Neuronal stem cell (in vitro differentiated cells): ENCODE data around the gene NOTO.
A peak's percentile ranks its signal among the peaks of the same experiment; 100 is the strongest.

Experiments used
- DNase-seq: peaks from one replicate; pipeline ENCODE4 v3.0.0-alpha.2; 2013; ENCODE audit warnings: low spot score
- H2AFZ ChIP-seq: one replicate; pipeline ENCODE4 v1.6.1; 2013; ENCODE audit warnings: mild to moderate bottlenecking, low read length, inconsistent platforms
- H2AK5ac ChIP-seq: 2 replicates; pipeline ENCODE4 v1.6.1; 2013; ENCODE audit warnings: low read depth, mild to moderate bottlenecking, inconsistent platforms, low read length, moderate library complexity, mixed read lengths
- H2BK120ac ChIP-seq: 2 replicates; pipeline ENCODE4 v1.6.1; 2013; ENCODE audit warnings: low read depth, mild to moderate bottlenecking, inconsistent platforms, low read length, moderate library complexity, mixed read lengths
- H2BK12ac ChIP-seq: one replicate; pipeline ENCODE4 v1.6.1; 2013; ENCODE audit warnings: low read length, inconsistent platforms
- H2BK15ac ChIP-seq: 2 replicates; pipeline ENCODE4 v1.6.1; 2013; ENCODE audit warnings: mild to moderate bottlenecking, low read length, inconsistent platforms, mixed read lengths
- H2BK5ac ChIP-seq: one replicate; pipeline ENCODE4 v1.6.1; 2013; ENCODE audit warnings: inconsistent platforms, mild to moderate bottlenecking, low read length, moderate library complexity
- H3K14ac ChIP-seq: one replicate; pipeline ENCODE4 v1.6.1; 2013; ENCODE audit warnings: low read length, inconsistent platforms
- H3K18ac ChIP-seq: 2 replicates; pipeline ENCODE4 v1.6.1; 2013; ENCODE audit warnings: low read length, inconsistent platforms
- H3K23ac ChIP-seq: 2 replicates; pipeline ENCODE4 v1.6.1; 2013; ENCODE audit warnings: low read depth, mild to moderate bottlenecking, mixed read lengths, low read length, inconsistent platforms; ENCODE audit not compliant: poor library complexity
- H3K27ac ChIP-seq: replicated peaks from 3 replicates; pipeline ENCODE4 v1.5.1; 2013; ENCODE audit warnings: low read length, inconsistent platforms
- H3K27me3 ChIP-seq, 3 experiments: 2 replicates each; pipeline ENCODE4 v1.6.1; 2013; ENCODE audit warnings: low read length in 3 of 3, mild to moderate bottlenecking in 2 of 3, inconsistent platforms in 1 of 3, low read depth in 1 of 3, mixed read lengths in 1 of 3, moderate library complexity in 1 of 3; ENCODE audit not compliant: control insufficient read depth in 3 of 3, insufficient read depth in 3 of 3
- H3K36me3 ChIP-seq, 2 donors: replicated peaks in 1 of 2; 2 replicates each; pipeline ENCODE4 v1.6.1; 2013; ENCODE audit warnings: low read length in 2 of 2; ENCODE audit not compliant: control insufficient read depth in 2 of 2, insufficient read depth in 2 of 2
- H3K4ac ChIP-seq: 2 replicates; pipeline ENCODE4 v1.6.1; 2013; ENCODE audit warnings: inconsistent platforms, mild to moderate bottlenecking, low read length, moderate library complexity
- H3K4me1 ChIP-seq, 2 donors: 1 replicate in 1 of 2; 2 replicates in 1 of 2; pipeline ENCODE4 v1.6.1; 2013; ENCODE audit warnings: low read length in 2 of 2, low read depth in 1 of 2; ENCODE audit not compliant: control insufficient read depth in 2 of 2, insufficient read depth in 1 of 2
- H3K4me2 ChIP-seq: one replicate; pipeline ENCODE4 v1.6.1; 2013; ENCODE audit warnings: mild to moderate bottlenecking, low read length, inconsistent platforms; ENCODE audit not compliant: insufficient read depth, poor library complexity, severe bottlenecking
- H3K4me3 ChIP-seq, 2 donors: 2 replicates each; pipeline ENCODE4 v1.5.1; 2013; ENCODE audit warnings: low read length in 2 of 2, mild to moderate bottlenecking in 2 of 2, inconsistent platforms in 1 of 2, moderate library complexity in 1 of 2
- H3K79me1 ChIP-seq: one replicate; pipeline ENCODE4 v1.6.1; 2013; ENCODE audit warnings: low read depth, mild to moderate bottlenecking, inconsistent platforms, low read length, moderate library complexity
- H3K9ac ChIP-seq: one replicate; pipeline ENCODE4 v1.6.1; 2013; ENCODE audit warnings: mild to moderate bottlenecking, low read depth, low read length, inconsistent platforms; ENCODE audit not compliant: poor library complexity
- H3K9me3 ChIP-seq, 2 donors: replicated peaks in 1 of 2; 2 replicates each; pipeline versions ENCODE3 to v1.6.1; 2013; ENCODE audit warnings: low read length in 2 of 2, mild to moderate bottlenecking in 2 of 2, inconsistent platforms in 1 of 2, low read depth in 1 of 2, mixed read lengths in 1 of 2, moderate library complexity in 1 of 2; ENCODE audit not compliant: control insufficient read depth in 2 of 2, insufficient read depth in 1 of 2
- H4K8ac ChIP-seq: one replicate; pipeline ENCODE4 v1.6.1; 2013; ENCODE audit warnings: low read depth, mild to moderate bottlenecking, inconsistent platforms, low read length, moderate library complexity
- H4K91ac ChIP-seq: one replicate; pipeline ENCODE4 v1.6.1; 2013; ENCODE audit warnings: low read length, low read depth, mild to moderate bottlenecking, inconsistent platforms; ENCODE audit not compliant: poor library complexity
- WGBS, 2 donors: extraction: QIAGEN DNeasy Blood & Tissue Kit; methylation state at CpG; one replicate each; pipeline ENCODE4 v1.1.7; 2013; ENCODE audit warnings: missing lambda C conversion rate in 2 of 2, mixed read lengths in 1 of 2; ENCODE audit not compliant: insufficient read length in 2 of 2, insufficient replicate concordance in 1 of 2; ENCODE audit errors: extremely low coverage in 2 of 2; 5-methylcytosine and 5-hydroxymethylcytosine counted together

NOTO gene

GRCh38 chr2:73227086-73227485, 24.7 kb downstream of the NOTO start:
- Histone ChIP-seq H3K79me1 (no peaks in the 10 kb centered on the region), H3K4me3 (no peak overlapping the region), H3K9me3 (no peaks in the 10 kb centered on the region), H2AFZ (no peak overlapping the region), H2AK5ac (no peak overlapping the region), H3K36me3 (peaks cover 27 to 59% of the 10 kb centered on the region in 2 donors), H3K9ac (no peak overlapping the region), H2BK5ac (no peak overlapping the region), H3K4me1 (no peaks in the 10 kb centered on the region), H3K27me3 (no peaks in the 10 kb centered on the region), H2BK12ac (no peak overlapping the region), H2BK120ac (no peak overlapping the region), H3K23ac (no peak overlapping the region), H3K18ac (no peak overlapping the region), H3K27ac (no peak overlapping the region), H3K4ac (no peak overlapping the region), H4K91ac (no peak overlapping the region), H2BK15ac (no peak overlapping the region), H4K8ac (no peak overlapping the region), H3K4me2 (no peak overlapping the region), H3K14ac (no peak overlapping the region)
- DNase-seq = no peak
- no CpG with 5 or more reads among the region's 3 CpGs for WGBS, 2 donors

DNA sequence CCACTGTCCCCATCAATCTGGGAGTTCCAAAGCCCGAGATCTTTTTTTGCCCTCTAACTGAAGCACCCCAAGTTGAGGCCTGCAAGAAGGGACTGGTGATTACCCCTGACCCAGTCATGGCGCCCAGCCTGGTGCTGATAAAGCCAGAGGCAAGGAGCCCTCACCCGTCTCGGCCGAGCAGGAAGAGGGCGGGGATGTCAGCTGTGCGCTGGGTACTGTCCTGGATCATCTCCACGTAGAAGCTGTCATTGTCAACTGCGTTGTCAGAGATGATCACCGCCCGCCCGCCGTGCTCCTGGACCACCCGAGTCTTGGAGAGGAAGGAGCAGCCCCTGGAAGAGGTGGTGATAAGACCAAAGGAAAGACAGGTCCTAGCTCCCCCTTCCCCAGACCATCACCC, 26.3 kb downstream of the NOTO start:
- Histone ChIP-seq H3K4me2 (no peak overlapping the region), H2BK120ac (no peak overlapping the region), H3K4me3 (no peak overlapping the region), H3K36me3 (peaks cover 22 to 44% of the 10 kb centered on the region in 2 donors), H4K8ac (no peak overlapping the region), H3K4me1 (peaks cover 3 to 4% of the 10 kb centered on the region in 2 donors), H4K91ac (no peak overlapping the region), H3K27me3 (no peaks in the 10 kb centered on the region), H3K23ac (no peak overlapping the region), H2AFZ (no peak overlapping the region), H3K18ac (no peak overlapping the region), H3K4ac (no peak overlapping the region), H2BK5ac (no peak overlapping the region), H3K79me1 (no peaks in the 10 kb centered on the region), H3K9me3 (no peaks in the 10 kb centered on the region), H3K14ac (no peak overlapping the region), H3K9ac (no peak overlapping the region), H2BK15ac (no peak overlapping the region), H2AK5ac (no peak overlapping the region), H3K27ac (no peak overlapping the region), H2BK12ac (no peak overlapping the region)
- no peak for DNase-seq
- no CpG with 5 or more reads among the region's 14 CpGs for WGBS, 2 donors

GRCh38 chr2:73232403-73233153, 30.2 kb downstream of the NOTO start:
- no CpG with 5 or more reads among the region's 37 CpGs for WGBS, 2 donors
- Histone ChIP-seq H3K27me3 (no peaks in the 10 kb centered on the region), H3K9ac (peak overlapping the region; percentile 83), H4K91ac (no peak overlapping the region), H2AK5ac (no peak overlapping the region), H3K4me2 (peak overlapping the region; percentile 76), H4K8ac (no peak overlapping the region), H3K9me3 (no peaks in the 10 kb centered on the region), H3K36me3 (peaks cover 4 to 28% of the 10 kb centered on the region in 2 donors), H3K23ac (peak overlapping the region; percentile 92), H3K4me3 (peak overlapping the region; percentile 85 to 90), H3K18ac (peak overlapping the region; percentile 89), H2BK12ac (no peak overlapping the region), H2AFZ (peak overlapping the region; percentile 88), H3K79me1 (peaks cover 2% of the 10 kb centered on the region), H3K4ac (no peak overlapping the region), H3K27ac (no peak overlapping the region), H2BK5ac (no peak overlapping the region), H3K4me1 (peaks cover 9 to 11% of the 10 kb centered on the region in 2 donors), H2BK15ac (no peak overlapping the region), H2BK120ac (no peak overlapping the region), H3K14ac (peak overlapping the region; percentile 60)
- DNase-seq = no peak

- peak within 1 kb of the TSS; percentile 92 for H3K23ac ChIP-seq
- peak within 1 kb of the TSS; percentile 94 for H2BK5ac ChIP-seq
- peaks cover 2% of the 10 kb centered on the region for H3K79me1 ChIP-seq
- peaks cover 4 to 35% of the 10 kb centered on the region in 2 donors for H3K36me3 ChIP-seq
- peaks cover 11% of the 10 kb centered on the region in 2 donors for H3K4me1 ChIP-seq
- peak within 1 kb of the TSS; percentile 23 for H2BK12ac ChIP-seq
- no peak within 1 kb of the TSS for H3K4ac ChIP-seq
- H3K4me3 ChIP-seq = peak within 1 kb of the TSS; percentile 85 to 98
- no peaks in the 10 kb centered on the region for H3K9me3 ChIP-seq
- H3K14ac ChIP-seq = peak within 1 kb of the TSS; percentile 60
- H4K91ac ChIP-seq = no peak within 1 kb of the TSS
- peak within 1 kb of the TSS; percentile 76 for H3K4me2 ChIP-seq
- no peak within 1 kb of the TSS for H2BK120ac ChIP-seq
- H2AK5ac ChIP-seq = no peak within 1 kb of the TSS
- H3K27me3 ChIP-seq = no peaks in the 10 kb centered on the region
- H3K27ac ChIP-seq = peak within 1 kb of the TSS; percentile 63
- H2BK15ac ChIP-seq = no peak within 1 kb of the TSS
- peak within 1 kb of the TSS; percentile 89 for H3K18ac ChIP-seq
- WGBS, 2 donors = no CpG with 5 or more reads among the region's 67 CpGs
- H4K8ac ChIP-seq = no peak within 1 kb of the TSS
- H2AFZ ChIP-seq = peak within 1 kb of the TSS; percentile 90
- DNase-seq = peak; percentile 100
- H3K9ac ChIP-seq = peak within 1 kb of the TSS; percentile 94
These were observed 31.0 kb downstream of the NOTO start, which contains the start of gene PRADC1 for GRCh38 chr2:73233154-73233931. PRADC1 (minus strand) TSS chr2:73233239; CDS start chr2:73233160, 79 bp downstream.
